Neuronal stem cell (in vitro differentiated cells): Measurements from ENCODE around the gene CDKN2A.

Experiments
- DNase-seq: peaks from one replicate; pipeline ENCODE4 v3.0.0-alpha.2; 2013; ENCODE audit warnings: low spot score
- H2AFZ ChIP-seq: one replicate; pipeline ENCODE4 v1.6.1; 2013; ENCODE audit warnings: mild to moderate bottlenecking, low read length, inconsistent platforms
- H2AK5ac ChIP-seq: 2 replicates; pipeline ENCODE4 v1.6.1; 2013; ENCODE audit warnings: low read depth, mild to moderate bottlenecking, inconsistent platforms, low read length, moderate library complexity, mixed read lengths
- H2BK120ac ChIP-seq: 2 replicates; pipeline ENCODE4 v1.6.1; 2013; ENCODE audit warnings: low read depth, mild to moderate bottlenecking, inconsistent platforms, low read length, moderate library complexity, mixed read lengths
- H2BK12ac ChIP-seq: one replicate; pipeline ENCODE4 v1.6.1; 2013; ENCODE audit warnings: low read length, inconsistent platforms
- H2BK15ac ChIP-seq: 2 replicates; pipeline ENCODE4 v1.6.1; 2013; ENCODE audit warnings: mild to moderate bottlenecking, low read length, inconsistent platforms, mixed read lengths
- H2BK5ac ChIP-seq: one replicate; pipeline ENCODE4 v1.6.1; 2013; ENCODE audit warnings: inconsistent platforms, mild to moderate bottlenecking, low read length, moderate library complexity
- H3K14ac ChIP-seq: one replicate; pipeline ENCODE4 v1.6.1; 2013; ENCODE audit warnings: low read length, inconsistent platforms
- H3K18ac ChIP-seq: 2 replicates; pipeline ENCODE4 v1.6.1; 2013; ENCODE audit warnings: low read length, inconsistent platforms
- H3K23ac ChIP-seq: 2 replicates; pipeline ENCODE4 v1.6.1; 2013; ENCODE audit warnings: low read depth, mild to moderate bottlenecking, mixed read lengths, low read length, inconsistent platforms; ENCODE audit not compliant: poor library complexity
- H3K27ac ChIP-seq: replicated peaks from 3 replicates; pipeline ENCODE4 v1.5.1; 2013; ENCODE audit warnings: low read length, inconsistent platforms
- H3K27me3 ChIP-seq, 3 experiments: 2 replicates each; pipeline ENCODE4 v1.6.1; 2013; ENCODE audit warnings: low read length in 3 of 3, mild to moderate bottlenecking in 2 of 3, inconsistent platforms in 1 of 3, low read depth in 1 of 3, mixed read lengths in 1 of 3, moderate library complexity in 1 of 3; ENCODE audit not compliant: control insufficient read depth in 3 of 3, insufficient read depth in 3 of 3
- H3K36me3 ChIP-seq, 2 donors: replicated peaks in 1 of 2; 2 replicates each; pipeline ENCODE4 v1.6.1; 2013; ENCODE audit warnings: low read length in 2 of 2; ENCODE audit not compliant: control insufficient read depth in 2 of 2, insufficient read depth in 2 of 2
- H3K4ac ChIP-seq: 2 replicates; pipeline ENCODE4 v1.6.1; 2013; ENCODE audit warnings: inconsistent platforms, mild to moderate bottlenecking, low read length, moderate library complexity
- H3K4me1 ChIP-seq, 2 donors: 1 replicate in 1 of 2; 2 replicates in 1 of 2; pipeline ENCODE4 v1.6.1; 2013; ENCODE audit warnings: low read length in 2 of 2, low read depth in 1 of 2; ENCODE audit not compliant: control insufficient read depth in 2 of 2, insufficient read depth in 1 of 2
- H3K4me2 ChIP-seq: one replicate; pipeline ENCODE4 v1.6.1; 2013; ENCODE audit warnings: mild to moderate bottlenecking, low read length, inconsistent platforms; ENCODE audit not compliant: insufficient read depth, poor library complexity, severe bottlenecking
- H3K4me3 ChIP-seq, 2 donors: 2 replicates each; pipeline ENCODE4 v1.5.1; 2013; ENCODE audit warnings: low read length in 2 of 2, mild to moderate bottlenecking in 2 of 2, inconsistent platforms in 1 of 2, moderate library complexity in 1 of 2
- H3K79me1 ChIP-seq: one replicate; pipeline ENCODE4 v1.6.1; 2013; ENCODE audit warnings: low read depth, mild to moderate bottlenecking, inconsistent platforms, low read length, moderate library complexity
- H3K9ac ChIP-seq: one replicate; pipeline ENCODE4 v1.6.1; 2013; ENCODE audit warnings: mild to moderate bottlenecking, low read depth, low read length, inconsistent platforms; ENCODE audit not compliant: poor library complexity
- H3K9me3 ChIP-seq, 2 donors: replicated peaks in 1 of 2; 2 replicates each; pipeline versions ENCODE3 to v1.6.1; 2013; ENCODE audit warnings: low read length in 2 of 2, mild to moderate bottlenecking in 2 of 2, inconsistent platforms in 1 of 2, low read depth in 1 of 2, mixed read lengths in 1 of 2, moderate library complexity in 1 of 2; ENCODE audit not compliant: control insufficient read depth in 2 of 2, insufficient read depth in 1 of 2
- H4K8ac ChIP-seq: one replicate; pipeline ENCODE4 v1.6.1; 2013; ENCODE audit warnings: low read depth, mild to moderate bottlenecking, inconsistent platforms, low read length, moderate library complexity
- H4K91ac ChIP-seq: one replicate; pipeline ENCODE4 v1.6.1; 2013; ENCODE audit warnings: low read length, low read depth, mild to moderate bottlenecking, inconsistent platforms; ENCODE audit not compliant: poor library complexity
- WGBS, 2 donors: extraction: QIAGEN DNeasy Blood & Tissue Kit; methylation state at CpG; one replicate each; pipeline ENCODE4 v1.1.7; 2013; ENCODE audit warnings: missing lambda C conversion rate in 2 of 2, mixed read lengths in 1 of 2; ENCODE audit not compliant: insufficient read length in 2 of 2, insufficient replicate concordance in 1 of 2; ENCODE audit errors: extremely low coverage in 2 of 2; 5-methylcytosine and 5-hydroxymethylcytosine counted together

Gene CDKN2A

GRCh38 chr9:21983561-21983935 is 10.6 kb downstream of the CDKN2A start:
- H3K36me3 ChIP-seq, result no peaks in the 10 kb centered on the region
- H3K4ac ChIP-seq, result no peak overlapping the region
- no peak overlapping the region for H2BK12ac ChIP-seq
- no peak overlapping the region for H2AK5ac ChIP-seq
- H3K18ac ChIP-seq, result no peak overlapping the region
- H4K8ac ChIP-seq, result no peak overlapping the region
- H3K4me2 ChIP-seq, result no peak overlapping the region
- H3K9me3 ChIP-seq, result no peaks in the 10 kb centered on the region
- no peak overlapping the region for H4K91ac ChIP-seq
- H2AFZ ChIP-seq, result no peak overlapping the region
- H3K4me1 ChIP-seq, result no peaks in the 10 kb centered on the region
- no peaks in the 10 kb centered on the region for H3K79me1 ChIP-seq
- no peak overlapping the region for H3K27ac ChIP-seq
- WGBS, 2 donors, result no CpG with 5 or more reads among the region's 1 CpG
- H2BK120ac ChIP-seq, result no peak overlapping the region
- H3K9ac ChIP-seq, result no peak overlapping the region
- H2BK15ac ChIP-seq, result no peak overlapping the region
- H3K23ac ChIP-seq, result no peak overlapping the region
- no peak overlapping the region for H3K14ac ChIP-seq
- no peak overlapping the region for H2BK5ac ChIP-seq
- peaks cover 0 to 92% (median 17%) of the 10 kb centered on the region in 3 experiments for H3K27me3 ChIP-seq
- DNase-seq, result no peak
- H3K4me3 ChIP-seq, result no peak overlapping the region

DNA sequence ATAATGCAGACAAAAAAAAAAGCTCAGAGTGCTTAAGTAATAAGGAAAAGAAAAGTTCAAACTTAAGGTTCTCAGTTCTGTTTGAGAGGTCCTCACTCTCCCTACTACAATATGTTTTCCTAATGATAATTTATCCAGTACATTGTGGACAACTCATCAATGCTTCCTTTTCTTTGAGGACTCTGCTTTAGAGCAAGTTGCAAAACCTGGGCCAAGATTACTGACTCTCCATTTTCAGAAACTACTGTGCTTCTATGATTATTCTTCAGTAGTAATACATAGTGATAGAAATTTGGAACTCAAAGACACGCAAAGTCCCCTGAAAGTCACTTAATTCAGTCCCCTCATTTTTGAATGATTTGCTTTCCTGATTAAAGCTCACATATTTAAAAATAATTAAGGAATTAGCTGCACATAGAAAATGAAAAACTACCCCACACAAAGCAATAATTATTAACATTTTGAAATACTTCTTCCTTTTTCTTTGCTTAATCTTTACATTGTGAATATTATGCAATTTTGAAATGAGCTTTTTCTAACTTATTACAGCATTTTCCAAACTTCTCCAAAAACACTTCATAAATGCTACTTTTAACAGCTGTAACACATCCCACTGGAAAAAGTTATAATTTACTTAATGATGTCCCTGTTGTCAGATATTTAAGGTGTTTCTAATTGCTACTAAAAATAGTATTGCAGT is 11.2 kb downstream of the CDKN2A start:
- Histone ChIP-seq H4K91ac (no peak overlapping the region), H3K9me3 (no peaks in the 10 kb centered on the region), H3K36me3 (no peaks in the 10 kb centered on the region), H3K14ac (no peak overlapping the region), H3K27ac (no peak overlapping the region), H3K79me1 (no peaks in the 10 kb centered on the region), H3K4me1 (no peaks in the 10 kb centered on the region), H2BK15ac (no peak overlapping the region), H2BK12ac (no peak overlapping the region), H2BK120ac (no peak overlapping the region), H3K23ac (no peak overlapping the region), H3K4me3 (no peak overlapping the region), H2AFZ (no peak overlapping the region), H3K4me2 (no peak overlapping the region), H3K27me3 (peaks cover 0 to 90% (median 13%) of the 10 kb centered on the region in 3 experiments), H2BK5ac (no peak overlapping the region), H4K8ac (no peak overlapping the region), H2AK5ac (no peak overlapping the region), H3K9ac (no peak overlapping the region), H3K18ac (no peak overlapping the region), H3K4ac (no peak overlapping the region)
- DNase-seq, result no peak
- WGBS, 2 donors, result no CpG with 5 or more reads among the region's 1 CpG

DNA sequence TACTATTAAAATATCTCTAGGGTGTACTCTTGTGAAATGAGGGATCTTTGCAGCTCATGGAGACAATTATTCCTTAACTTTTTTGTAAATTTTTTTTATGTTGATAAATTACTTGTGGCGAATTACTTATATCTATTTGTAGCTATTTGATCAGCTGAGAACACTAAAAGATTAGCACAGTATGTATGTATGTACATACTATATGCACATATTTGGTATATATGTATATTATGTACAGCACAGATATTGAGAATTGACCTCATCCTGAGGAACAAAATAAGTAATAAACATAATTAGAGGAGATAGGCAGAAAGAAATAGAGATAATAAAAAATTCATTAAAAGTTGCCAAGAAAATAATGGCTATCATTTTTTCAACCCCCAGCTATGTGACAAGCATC is 11.8 kb downstream of the CDKN2A start:
- no peaks in the 10 kb centered on the region for H3K9me3 ChIP-seq
- no peak overlapping the region for H2BK5ac ChIP-seq
- H2AFZ ChIP-seq, result no peak overlapping the region
- no peaks in the 10 kb centered on the region for H3K4me1 ChIP-seq
- no peak overlapping the region for H4K8ac ChIP-seq
- H3K4me3 ChIP-seq, result no peak overlapping the region
- H3K4ac ChIP-seq, result no peak overlapping the region
- no peaks in the 10 kb centered on the region for H3K36me3 ChIP-seq
- H4K91ac ChIP-seq, result no peak overlapping the region
- H3K9ac ChIP-seq, result no peak overlapping the region
- no peak overlapping the region for H2AK5ac ChIP-seq
- no peak for DNase-seq
- no peak overlapping the region for H2BK12ac ChIP-seq
- H2BK120ac ChIP-seq, result no peak overlapping the region
- peaks cover 0 to 89% (median 15%) of the 10 kb centered on the region in 3 experiments for H3K27me3 ChIP-seq
- no peak overlapping the region for H3K18ac ChIP-seq
- no peak overlapping the region for H2BK15ac ChIP-seq
- no peaks in the 10 kb centered on the region for H3K79me1 ChIP-seq
- H3K14ac ChIP-seq, result no peak overlapping the region
- no peak overlapping the region for H3K4me2 ChIP-seq
- H3K27ac ChIP-seq, result no peak overlapping the region
- H3K23ac ChIP-seq, result no peak overlapping the region
- no CpG with 5 or more reads among the region's 1 CpG for WGBS, 2 donors

DNA sequence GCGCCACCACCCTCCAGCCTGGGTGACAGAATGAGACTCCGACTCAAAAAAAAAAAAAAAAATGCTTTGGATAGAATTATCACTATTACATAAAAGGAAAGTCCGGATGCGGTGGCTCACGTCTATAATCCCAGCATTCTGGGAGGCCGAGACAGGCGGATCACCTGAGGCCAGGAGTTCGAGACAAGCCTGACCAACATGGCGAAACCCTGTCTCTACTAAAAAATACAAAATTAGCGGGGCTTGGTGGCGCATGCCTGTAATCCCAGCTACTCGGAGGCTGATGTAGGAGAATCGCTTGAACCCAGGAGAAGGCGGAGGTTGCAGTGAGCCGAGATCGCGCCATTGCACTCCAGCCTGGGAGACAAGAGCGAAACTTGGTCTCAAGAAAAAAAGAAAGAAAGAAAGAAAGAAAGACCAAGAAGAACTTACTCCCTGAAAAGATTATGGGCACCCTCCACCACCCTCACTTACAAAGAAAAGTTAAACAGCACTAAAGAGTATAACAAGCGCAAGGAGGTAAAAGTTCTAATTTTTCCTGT is 17.8 kb downstream of the CDKN2A start:
- H3K4me3 ChIP-seq, result no peak overlapping the region
- no peak overlapping the region for H3K4me2 ChIP-seq
- H4K91ac ChIP-seq, result no peak overlapping the region
- no peaks in the 10 kb centered on the region for H3K36me3 ChIP-seq
- no peaks in the 10 kb centered on the region for H3K4me1 ChIP-seq
- peaks cover 9 to 93% (median 57%) of the 10 kb centered on the region in 3 experiments for H3K27me3 ChIP-seq
- H3K4ac ChIP-seq, result no peak overlapping the region
- H3K18ac ChIP-seq, result no peak overlapping the region
- no peak overlapping the region for H3K14ac ChIP-seq
- WGBS, 2 donors, result no CpG with 5 or more reads among the region's 19 CpGs
- H3K23ac ChIP-seq, result no peak overlapping the region
- no peak overlapping the region for H3K9ac ChIP-seq
- H3K79me1 ChIP-seq, result no peaks in the 10 kb centered on the region
- no peak overlapping the region for H3K27ac ChIP-seq
- no peak overlapping the region for H2AK5ac ChIP-seq
- H2BK15ac ChIP-seq, result no peak overlapping the region
- H2AFZ ChIP-seq, result no peak overlapping the region
- H4K8ac ChIP-seq, result no peak overlapping the region
- no peaks in the 10 kb centered on the region for H3K9me3 ChIP-seq
- no peak overlapping the region for H2BK12ac ChIP-seq
- DNase-seq, result no peak
- H2BK120ac ChIP-seq, result no peak overlapping the region
- H2BK5ac ChIP-seq, result no peak overlapping the region
